OCI-LY7 (cell line): Measurements from ENCODE around the gene GCNT2. TPM values are rescaled to one million over a fixed set of nuclear protein-coding genes. Genes with fewer than 3 reads are reported as not detected.

Experiments
- BruUV-seq: library from RNA; stranded (reverse); fragments of 400-500 nt; replicated peaks from 2 replicates; lab custom pipeline; 2021; lab: Mats Ljungman, UMichigan
- CTCF ChIA-PET: fragments of 300-600 bp; sonication (Branson Sonifier 250); formaldehyde crosslinking; loops from one replicate; lab custom pipeline; 2022; ENCODE audit warnings: antibody characterized with exemption; ENCODE audit not compliant: unreplicated experiment; lab: Charles Lee
- POLR2A ChIA-PET: fragments of 300-600 bp; sonication (Branson Sonifier 250); formaldehyde crosslinking; loops from one replicate; lab custom pipeline; 2022; ENCODE audit warnings: antibody characterized with exemption; lab: Charles Lee
- DNase-seq: peaks from one replicate; pipeline ENCODE4 v3.0.0-alpha.2; 2015; ENCODE audit warnings: low spot score
- H2AFZ ChIP-seq: fragments of 200-600 bp; sonication (generic), shearing (Covaris generic); 2 replicates; pipeline ENCODE4 v1.6.1; 2014; ENCODE audit warnings: mild to moderate bottlenecking, antibody characterized with exemption, low read length, moderate library complexity
- H3K27ac ChIP-seq: fragments of 200-600 bp; sonication (generic); 2 replicates; pipeline ENCODE4 v1.5.1; 2014; ENCODE audit warnings: mixed run types, low read depth, mild to moderate bottlenecking, moderate library complexity, low read length, inconsistent platforms; ENCODE audit not compliant: poor library complexity, severe bottlenecking
- H3K36me3 ChIP-seq: fragments of 200-600 bp; sonication (generic); 2 replicates; pipeline ENCODE4 v1.6.1; 2014; ENCODE audit warnings: mild to moderate bottlenecking, antibody characterized with exemption, low read length, moderate library complexity, mixed read lengths; ENCODE audit not compliant: insufficient read depth
- H3K4me1 ChIP-seq: fragments of 200-600 bp; sonication (generic); 2 replicates; pipeline ENCODE4 v1.5.1; 2014; ENCODE audit warnings: mild to moderate bottlenecking, low read length; ENCODE audit not compliant: insufficient read depth, poor library complexity, severe bottlenecking
- H3K4me2 ChIP-seq: fragments of 200-600 bp; sonication (generic); 2 replicates; pipeline ENCODE4 v1.6.1; 2014; ENCODE audit warnings: mild to moderate bottlenecking, low read length
- H3K4me3 ChIP-seq: fragments of 200-600 bp; sonication (generic); 2 replicates; pipeline ENCODE4 v1.5.1; 2014; ENCODE audit warnings: mild to moderate bottlenecking, low read depth, low read length; ENCODE audit not compliant: poor library complexity, severe bottlenecking
- H3K79me2 ChIP-seq: fragments of 200-600 bp; sonication (generic); 2 replicates; pipeline ENCODE4 v1.6.1; 2016; ENCODE audit warnings: low read depth, mild to moderate bottlenecking, low read length, moderate library complexity, mixed read lengths; ENCODE audit not compliant: insufficient read depth
- H3K9me2 ChIP-seq: fragments of 200-600 bp; sonication (generic); 2 replicates; pipeline ENCODE4 v1.6.1; 2016; ENCODE audit warnings: mild to moderate bottlenecking, low read length, mixed read lengths; ENCODE audit not compliant: insufficient read depth
- H3K9me3 ChIP-seq: fragments of 200-600 bp; sonication (generic); 2 replicates; pipeline ENCODE4 v1.6.1; 2014; ENCODE audit warnings: mild to moderate bottlenecking, mixed run types, low read length, mixed read lengths
- H4K20me1 ChIP-seq: fragments of 200-600 bp; sonication (generic); 2 replicates; pipeline ENCODE4 v1.6.1; 2014; ENCODE audit warnings: mild to moderate bottlenecking, antibody characterized with exemption, low read length, moderate library complexity, mixed read lengths; ENCODE audit not compliant: insufficient read depth
- EZH2phosphoT487 ChIP-seq: fragments of 200-600 bp; sonication (generic); IDR thresholded peaks from 2 replicates; pipeline ENCODE4 v1.6.1; 2018; ENCODE audit warnings: low read depth, borderline replicate concordance, mild to moderate bottlenecking, mixed run types, antibody characterized with exemption, low read length, moderate library complexity, mixed read lengths
- intact Hi-C: fragments of 100-400 bp; cut with micrococcal nuclease; formaldehyde crosslinking; loops from one replicate; pipeline ENCODE4 v1.10.0; 2022; ENCODE audit not compliant: unreplicated experiment
- total RNA-seq, 2 experiments: library from RNA; depleted of rRNA in 1 of 2; stranded (reverse); fragments of >200 nt in 1 of 2; shearing (Covaris generic) in 1 of 2; gene quantifications; 2 replicates each; pipeline ENCODE4 v1.2.3, GENCODE V29; 2014 to 2022
- TF ChIP-seq, protein P1 (sequence below): fragments of 200-600 bp; sonication (generic); conservative IDR thresholded peaks from 2 replicates; pipeline ENCODE4 v1.5.1; 2014; ENCODE audit warnings: mild to moderate bottlenecking, antibody characterized with exemption, low read length, moderate library complexity, mixed read lengths

GCNT2 gene
- total RNA-seq, 2 experiments from 2014 or later, result 17.4 to 25.2 TPM

DNA sequence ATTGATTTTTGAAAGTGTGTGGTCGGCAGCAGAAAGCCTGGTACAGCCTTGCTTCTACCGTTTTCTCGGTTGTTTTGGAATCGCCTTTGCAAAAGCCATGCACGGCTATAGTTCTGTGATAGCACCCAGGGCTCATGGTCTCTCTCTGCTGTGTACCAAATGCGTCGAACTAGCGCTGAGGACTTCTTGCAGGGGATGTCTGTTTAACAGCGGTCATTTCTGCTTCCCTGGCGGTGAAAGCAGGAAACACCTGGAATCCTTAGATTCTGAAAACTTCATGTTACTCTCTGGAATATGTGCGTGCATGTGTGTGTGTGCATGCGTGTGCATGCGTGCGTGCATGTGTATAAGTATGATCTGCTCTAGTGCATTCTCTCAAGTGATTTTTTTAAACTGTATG is 26.1 kb upstream of the GCNT2 start:
- intact Hi-C loops, result no loop called here
- ChIA-PET CTCF (no interaction called here), POLR2A (no interaction called here)
- H3K4me1 ChIP-seq, result no peaks in the 10 kb centered on the region
- TF ChIP-seq, protein P1, sequence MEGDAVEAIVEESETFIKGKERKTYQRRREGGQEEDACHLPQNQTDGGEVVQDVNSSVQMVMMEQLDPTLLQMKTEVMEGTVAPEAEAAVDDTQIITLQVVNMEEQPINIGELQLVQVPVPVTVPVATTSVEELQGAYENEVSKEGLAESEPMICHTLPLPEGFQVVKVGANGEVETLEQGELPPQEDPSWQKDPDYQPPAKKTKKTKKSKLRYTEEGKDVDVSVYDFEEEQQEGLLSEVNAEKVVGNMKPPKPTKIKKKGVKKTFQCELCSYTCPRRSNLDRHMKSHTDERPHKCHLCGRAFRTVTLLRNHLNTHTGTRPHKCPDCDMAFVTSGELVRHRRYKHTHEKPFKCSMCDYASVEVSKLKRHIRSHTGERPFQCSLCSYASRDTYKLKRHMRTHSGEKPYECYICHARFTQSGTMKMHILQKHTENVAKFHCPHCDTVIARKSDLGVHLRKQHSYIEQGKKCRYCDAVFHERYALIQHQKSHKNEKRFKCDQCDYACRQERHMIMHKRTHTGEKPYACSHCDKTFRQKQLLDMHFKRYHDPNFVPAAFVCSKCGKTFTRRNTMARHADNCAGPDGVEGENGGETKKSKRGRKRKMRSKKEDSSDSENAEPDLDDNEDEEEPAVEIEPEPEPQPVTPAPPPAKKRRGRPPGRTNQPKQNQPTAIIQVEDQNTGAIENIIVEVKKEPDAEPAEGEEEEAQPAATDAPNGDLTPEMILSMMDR, result no peak
- no peak for TF ChIP-seq EZH2phosphoT487
- no peak overlapping the region for H3K4me2 ChIP-seq
- H3K36me3 ChIP-seq, result no peaks in the 10 kb centered on the region
- no TSS peak for BruUV-seq
- DNase-seq, result no peak
- no peaks in the 10 kb centered on the region for H3K79me2 ChIP-seq
- H3K27ac ChIP-seq, result no peak overlapping the region
- no peak overlapping the region for H2AFZ ChIP-seq
- no peak overlapping the region for H3K4me3 ChIP-seq
- no peaks in the 10 kb centered on the region for H3K9me3 ChIP-seq
- H3K9me2 ChIP-seq, result no peaks in the 10 kb centered on the region
- no peaks in the 10 kb centered on the region for H4K20me1 ChIP-seq

- CTCF ChIA-PET, result no interaction called here
- H3K27ac ChIP-seq, result no peak overlapping the region
- H3K4me1 ChIP-seq, result peaks cover 11% of the 10 kb centered on the region
- no peak overlapping the region for H2AFZ ChIP-seq
- no peaks in the 10 kb centered on the region for H3K9me2 ChIP-seq
- DNase-seq, result no peak
- intact Hi-C loops, result no loop called here
- no peaks in the 10 kb centered on the region for H4K20me1 ChIP-seq
- H3K4me3 ChIP-seq, result no peak overlapping the region
- no peaks in the 10 kb centered on the region for H3K79me2 ChIP-seq
- TF ChIP-seq, protein P1, result no peak
- no peak for TF ChIP-seq EZH2phosphoT487
- no peaks in the 10 kb centered on the region for H3K9me3 ChIP-seq
- no peaks in the 10 kb centered on the region for H3K36me3 ChIP-seq
- POLR2A ChIA-PET, result interaction anchor here (1.1 to 1.5 kb wide), 5 partner anchors 10 to 321 kb away, joined by 4 read pairs; partner anchors contain the start of gene PAK1IP1
- BruUV-seq, result no TSS peak
- H3K4me2 ChIP-seq, result no peak overlapping the region
Observed at GRCh38 chr6:10505529-10505928, 15.6 kb upstream of the GCNT2 start.

- intact Hi-C loops, result no loop called here
- no peaks in the 10 kb centered on the region for H3K79me2 ChIP-seq
- H3K9me3 ChIP-seq, result no peaks in the 10 kb centered on the region
- no peak overlapping the region for H2AFZ ChIP-seq
- H3K27ac ChIP-seq, result no peak overlapping the region
- H3K4me3 ChIP-seq, result no peak overlapping the region
- CTCF ChIA-PET, result interaction anchor here (0.5 kb wide), 1 partner anchor 226 kb away, joined by 3 read pairs; no protein-coding TSS in a partner anchor
- POLR2A ChIA-PET, result interaction anchor here (0.6 to 1.3 kb wide), 4 partner anchors 29 to 610 kb away, joined by 4 to 8 read pairs (median 7); partner anchors contain the start of genes C6orf52 and PAK1IP1
- H3K36me3 ChIP-seq, result no peaks in the 10 kb centered on the region
- no peak for DNase-seq
- no peaks in the 10 kb centered on the region for H4K20me1 ChIP-seq
- H3K4me2 ChIP-seq, result no peak overlapping the region
- no TSS peak for BruUV-seq
- H3K4me1 ChIP-seq, result peaks cover 17% of the 10 kb centered on the region
- no peaks in the 10 kb centered on the region for H3K9me2 ChIP-seq
- TF ChIP-seq EZH2phosphoT487, result no peak
- TF ChIP-seq, protein P1, result no peak
Observed at GRCh38 chr6:10507298-10507697, 13.9 kb upstream of the GCNT2 start.
